Measurements from ENCODE around the gene AGRP. TPM values are rescaled to one million over a fixed set of nuclear protein-coding genes. Genes with fewer than 3 reads are reported as not detected.
A peak's percentile ranks its signal among the peaks of the same experiment; 100 is the strongest.

Gene AGRP
- polyA plus RNA-seq, 4 donors: 0.10 TPM; not detected in 3

- peaks cover 0 to 57% (median 4%) of the 10 kb centered on the region in 3 donors for H3K27me3 ChIP-seq (ENCODE audit: control insufficient read depth in 3 of 3, insufficient read depth in 3 of 3, low read length in 3 of 3)
- WGBS, 3 donors: 71 to 80% (median 75%) methylated on average over 11 of the region's 11 CpGs
- DNase-seq: no peak
- no peaks in the 10 kb centered on the region for H3K36me3 ChIP-seq (ENCODE audit: control insufficient read depth in 3 of 3, insufficient read depth in 2 of 3, low read depth in 1 of 3, low read length in 3 of 3)
- H3K4me1 ChIP-seq (ENCODE audit: control insufficient read depth in 3 of 3, insufficient read depth in 2 of 3, low read depth in 1 of 3, low read length in 2 of 3): peaks cover 0 to 11% (median 1%) of the 10 kb centered on the region in 3 donors
- H3K4me3 ChIP-seq (ENCODE audit: low read depth in 1 of 3, low read length in 3 of 3): no peak overlapping the region
- no peak for FAIRE-seq
- no peaks in the 10 kb centered on the region for H3K9me3 ChIP-seq (ENCODE audit: control insufficient read depth in 2 of 2, insufficient read depth in 1 of 2, low read depth in 1 of 2, low read length in 1 of 2)
- no peak overlapping the region for H3K27ac ChIP-seq (ENCODE audit: low read depth in 1 of 3, low read length in 2 of 3)
These were observed 42.0 kb upstream of the AGRP start for GRCh38 chr16:67525176-67525860.

- H3K4me3 ChIP-seq (ENCODE audit: low read depth in 1 of 3, low read length in 3 of 3): peak overlapping the region in 2 of 3 donors; percentile 34 to 44
- no peak for FAIRE-seq
These were observed 37.9 kb upstream of the AGRP start for GRCh38 chr16:67521095-67521804.

GRCh38 chr16:67519242-67519641 lies 35.9 kb upstream of the AGRP start:
- WGBS, 3 donors: 55 to 79% (median 70%) methylated on average over 4 of the region's 4 CpGs
- Histone ChIP-seq H3K4me3 (ENCODE audit: low read depth in 1 of 3, low read length in 3 of 3) (no peak overlapping the region), H3K9me3 (ENCODE audit: control insufficient read depth in 2 of 2, insufficient read depth in 1 of 2, low read depth in 1 of 2, low read length in 1 of 2) (no peaks in the 10 kb centered on the region), H3K4me1 (ENCODE audit: control insufficient read depth in 3 of 3, insufficient read depth in 2 of 3, low read depth in 1 of 3, low read length in 2 of 3) (peaks cover 0 to 17% (median 3%) of the 10 kb centered on the region in 3 donors), H3K27me3 (ENCODE audit: control insufficient read depth in 3 of 3, insufficient read depth in 3 of 3, low read length in 3 of 3) (peaks cover 0 to 6% (median 0%) of the 10 kb centered on the region in 3 donors), H3K36me3 (ENCODE audit: control insufficient read depth in 3 of 3, insufficient read depth in 2 of 3, low read depth in 1 of 3, low read length in 3 of 3) (no peaks in the 10 kb centered on the region), H3K27ac (ENCODE audit: low read depth in 1 of 3, low read length in 2 of 3) (no peak overlapping the region)
- no peak for DNase-seq
- FAIRE-seq: no peak

More at GRCh38 chr16:67521095-67521804, 37.9 kb upstream of the AGRP start:
- Histone ChIP-seq H3K27ac (ENCODE audit: low read depth in 1 of 3, low read length in 2 of 3) (peak overlapping the region; percentile 73 to 93 (median 78)), H3K9me3 (ENCODE audit: control insufficient read depth in 2 of 2, insufficient read depth in 1 of 2, low read depth in 1 of 2, low read length in 1 of 2) (no peaks in the 10 kb centered on the region), H3K4me1 (ENCODE audit: control insufficient read depth in 3 of 3, insufficient read depth in 2 of 3, low read depth in 1 of 3, low read length in 2 of 3) (peaks cover 0 to 17% (median 3%) of the 10 kb centered on the region in 3 donors), H3K36me3 (ENCODE audit: control insufficient read depth in 3 of 3, insufficient read depth in 2 of 3, low read depth in 1 of 3, low read length in 3 of 3) (no peaks in the 10 kb centered on the region), H3K27me3 (ENCODE audit: control insufficient read depth in 3 of 3, insufficient read depth in 3 of 3, low read length in 3 of 3) (peaks cover 0 to 27% (median 0%) of the 10 kb centered on the region in 3 donors)
- DNase-seq: peak; percentile 97
- WGBS, 3 donors: 0% methylated on average over 23 to 25 of the region's 25 CpGs

GRCh38 chr16:67518676-67519075 lies 35.3 kb upstream of the AGRP start:
- 55 to 73% (median 72%) methylated on average over 8 of the region's 8 CpGs for WGBS, 3 donors
- Histone ChIP-seq H3K36me3 (ENCODE audit: control insufficient read depth in 3 of 3, insufficient read depth in 2 of 3, low read depth in 1 of 3, low read length in 3 of 3) (no peaks in the 10 kb centered on the region), H3K27me3 (ENCODE audit: control insufficient read depth in 3 of 3, insufficient read depth in 3 of 3, low read length in 3 of 3) (peaks cover 0 to under 1% (median 0%) of the 10 kb centered on the region in 3 donors), H3K4me1 (ENCODE audit: control insufficient read depth in 3 of 3, insufficient read depth in 2 of 3, low read depth in 1 of 3, low read length in 2 of 3) (peaks cover 0 to 17% (median 3%) of the 10 kb centered on the region in 3 donors), H3K4me3 (ENCODE audit: low read depth in 1 of 3, low read length in 3 of 3) (no peak overlapping the region), H3K27ac (ENCODE audit: low read depth in 1 of 3, low read length in 2 of 3) (peak overlapping the region in 2 of 3 donors; percentile 68 to 74), H3K9me3 (ENCODE audit: control insufficient read depth in 2 of 2, insufficient read depth in 1 of 2, low read depth in 1 of 2, low read length in 1 of 2) (no peaks in the 10 kb centered on the region)
- DNase-seq: no peak
- FAIRE-seq: no peak

- H3K4me1 ChIP-seq (ENCODE audit: control insufficient read depth in 3 of 3, insufficient read depth in 2 of 3, low read depth in 1 of 3, low read length in 2 of 3): peaks cover 0 to 17% (median 3%) of the 10 kb centered on the region in 3 donors
- no peaks in the 10 kb centered on the region for H3K27me3 ChIP-seq (ENCODE audit: control insufficient read depth in 3 of 3, insufficient read depth in 3 of 3, low read length in 3 of 3)
- FAIRE-seq (no peak), DNase-seq (peak; percentile 74 to 88)
- no peaks in the 10 kb centered on the region for H3K36me3 ChIP-seq (ENCODE audit: control insufficient read depth in 3 of 3, insufficient read depth in 2 of 3, low read depth in 1 of 3, low read length in 3 of 3)
- WGBS, 3 donors: 34 to 56% (median 55%) methylated on average over 11 of the region's 11 CpGs
- H3K4me3 ChIP-seq (ENCODE audit: low read depth in 1 of 3, low read length in 3 of 3): no peak overlapping the region
- H3K9me3 ChIP-seq (ENCODE audit: control insufficient read depth in 2 of 2, insufficient read depth in 1 of 2, low read depth in 1 of 2, low read length in 1 of 2): no peaks in the 10 kb centered on the region
- H3K27ac ChIP-seq (ENCODE audit: low read depth in 1 of 3, low read length in 2 of 3): peak overlapping the region in 2 of 3 donors; percentile 68 to 74
These were observed 34.5 kb upstream of the AGRP start for GRCh38 chr16:67517661-67518423.

- DNase-seq: no peak
- Histone ChIP-seq H3K4me1 (ENCODE audit: control insufficient read depth in 3 of 3, insufficient read depth in 2 of 3, low read depth in 1 of 3, low read length in 2 of 3) (peaks cover 0 to 17% (median 3%) of the 10 kb centered on the region in 3 donors), H3K9me3 (ENCODE audit: control insufficient read depth in 2 of 2, insufficient read depth in 1 of 2, low read depth in 1 of 2, low read length in 1 of 2) (no peaks in the 10 kb centered on the region), H3K27me3 (ENCODE audit: control insufficient read depth in 3 of 3, insufficient read depth in 3 of 3, low read length in 3 of 3) (no peaks in the 10 kb centered on the region), H3K4me3 (ENCODE audit: low read depth in 1 of 3, low read length in 3 of 3) (no peak overlapping the region), H3K27ac (ENCODE audit: low read depth in 1 of 3, low read length in 2 of 3) (peak overlapping the region in 1 of 3 donors; percentile 38), H3K36me3 (ENCODE audit: control insufficient read depth in 3 of 3, insufficient read depth in 2 of 3, low read depth in 1 of 3, low read length in 3 of 3) (no peaks in the 10 kb centered on the region)
- 76 to 86% (median 78%) methylated on average over 3 of the region's 3 CpGs for WGBS, 3 donors
- no peak for FAIRE-seq
These were observed 33.8 kb upstream of the AGRP start for GRCh38 chr16:67517155-67517445.

- FAIRE-seq (no peak), DNase-seq (no peak)
- Histone ChIP-seq H3K36me3 (ENCODE audit: control insufficient read depth in 3 of 3, insufficient read depth in 2 of 3, low read depth in 1 of 3, low read length in 3 of 3) (no peaks in the 10 kb centered on the region), H3K27ac (ENCODE audit: low read depth in 1 of 3, low read length in 2 of 3) (no peak overlapping the region), H3K4me3 (ENCODE audit: low read depth in 1 of 3, low read length in 3 of 3) (no peak overlapping the region), H3K27me3 (ENCODE audit: control insufficient read depth in 3 of 3, insufficient read depth in 3 of 3, low read length in 3 of 3) (no peaks in the 10 kb centered on the region), H3K4me1 (ENCODE audit: control insufficient read depth in 3 of 3, insufficient read depth in 2 of 3, low read depth in 1 of 3, low read length in 2 of 3) (peaks cover 0 to 15% (median 3%) of the 10 kb centered on the region in 3 donors), H3K9me3 (ENCODE audit: control insufficient read depth in 2 of 2, insufficient read depth in 1 of 2, low read depth in 1 of 2, low read length in 1 of 2) (no peaks in the 10 kb centered on the region)
- 86 to 92% (median 90%) methylated on average over 12 of the region's 12 CpGs for WGBS, 3 donors
These were observed 33.2 kb upstream of the AGRP start for GRCh38 chr16:67516296-67517154.

Data from small intestine (tissue), 7 donors.